GM12878 (cell line): Measurements from ENCODE around the gene MAN2A1.

ENCODE experiments used
- BACH1 ChIP-seq: fragments of 450-650 bp; IDR thresholded peaks from 2 replicates; pipeline ENCODE4 v1.6.1; 2017; ENCODE audit warnings: mild to moderate bottlenecking, borderline replicate concordance
- CHD2 ChIP-seq: IDR thresholded peaks from 2 replicates; pipeline ENCODE4 v1.6.1; 2011; ENCODE audit warnings: low read depth, low read length, improper control_type of control experiment, borderline replicate concordance
- CTCF ChIP-seq, 3 experiments: IDR thresholded peaks in 2 of 3; conservative IDR thresholded peaks in 1 of 3; 2 replicates each; pipeline ENCODE4 v1.5.1; 2011; ENCODE audit warnings: low read depth in 3 of 3, low read length in 3 of 3, mild to moderate bottlenecking in 3 of 3, control low read depth in 2 of 3, moderate library complexity in 2 of 3, inconsistent platforms in 1 of 3, mixed read lengths in 1 of 3; ENCODE audit not compliant: control insufficient read depth in 2 of 3, insufficient read depth in 1 of 3; ENCODE audit errors: extremely low read depth in 1 of 3

DNA sequence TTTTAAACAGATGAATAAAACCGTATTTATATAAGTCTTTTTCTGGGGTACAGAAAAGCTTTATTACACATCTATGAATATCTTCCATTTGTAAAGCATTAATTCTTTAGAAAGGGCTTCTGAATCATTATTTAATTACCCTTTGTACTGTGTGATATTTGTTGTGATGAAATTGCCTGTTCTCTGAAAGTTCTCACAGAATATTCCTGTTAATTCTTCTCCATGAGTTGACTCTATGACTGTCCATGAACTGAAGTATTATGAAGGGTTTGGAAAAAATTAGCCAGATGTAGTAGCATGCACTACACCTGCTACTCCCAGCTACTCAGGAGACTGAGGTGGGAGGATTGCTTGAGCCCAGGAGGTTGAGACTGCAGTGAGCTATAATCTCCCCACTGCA is 127.0 kb downstream of the MAN2A1 start:
- no peak for TF ChIP-seq BACH1
- TF ChIP-seq CTCF (IDR thresholded peaks at IDR 0.05 in 2 of 3, conservative IDR thresholded peaks at IDR 0.05 in 1 of 3; ENCODE audit: control insufficient read depth in 2 of 3, extremely low read depth in 1 of 3, insufficient read depth in 1 of 3, low read depth in 3 of 3, low read length in 3 of 3) = no peak
- TF ChIP-seq CHD2 = no peak
